Measurements from ENCODE around the gene SDC3.

SDC3 gene

DNA sequence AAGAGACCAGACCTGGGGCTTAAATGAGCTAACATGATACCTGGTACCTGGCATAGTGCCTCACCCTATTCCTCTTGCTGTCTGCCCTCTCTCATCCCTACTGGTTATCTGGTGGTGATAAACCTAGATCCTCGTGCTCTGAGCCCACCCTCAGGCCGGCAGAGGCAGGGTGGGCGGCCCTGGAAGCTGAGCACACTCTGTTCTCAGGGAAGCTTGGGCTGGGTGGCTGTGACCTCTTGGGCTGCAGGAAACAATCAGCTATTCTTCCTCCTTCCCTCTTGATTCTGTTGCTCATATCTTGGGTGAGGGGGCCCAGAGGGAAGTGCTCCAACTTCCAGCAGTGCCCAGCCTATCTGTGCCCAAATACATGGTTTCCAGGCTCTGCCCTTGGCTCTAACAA, 42.0 kb downstream of the SDC3 start:
- no peak for TF ChIP-seq CTCF (IDR thresholded peaks at IDR 0.05)
- Histone ChIP-seq H3K4me3 (no peak overlapping the region), H3K27ac (no peak overlapping the region)
- no peak for DNase-seq (ENCODE audit: low spot score)

GRCh38 chr1:30864681-30865080, 43.9 kb downstream of the SDC3 start:
- no peak overlapping the region for H3K27ac ChIP-seq
- no peak overlapping the region for H3K4me3 ChIP-seq
- no peak for TF ChIP-seq CTCF (IDR thresholded peaks at IDR 0.05)
- no peak for DNase-seq (ENCODE audit: low spot score)

DNA sequence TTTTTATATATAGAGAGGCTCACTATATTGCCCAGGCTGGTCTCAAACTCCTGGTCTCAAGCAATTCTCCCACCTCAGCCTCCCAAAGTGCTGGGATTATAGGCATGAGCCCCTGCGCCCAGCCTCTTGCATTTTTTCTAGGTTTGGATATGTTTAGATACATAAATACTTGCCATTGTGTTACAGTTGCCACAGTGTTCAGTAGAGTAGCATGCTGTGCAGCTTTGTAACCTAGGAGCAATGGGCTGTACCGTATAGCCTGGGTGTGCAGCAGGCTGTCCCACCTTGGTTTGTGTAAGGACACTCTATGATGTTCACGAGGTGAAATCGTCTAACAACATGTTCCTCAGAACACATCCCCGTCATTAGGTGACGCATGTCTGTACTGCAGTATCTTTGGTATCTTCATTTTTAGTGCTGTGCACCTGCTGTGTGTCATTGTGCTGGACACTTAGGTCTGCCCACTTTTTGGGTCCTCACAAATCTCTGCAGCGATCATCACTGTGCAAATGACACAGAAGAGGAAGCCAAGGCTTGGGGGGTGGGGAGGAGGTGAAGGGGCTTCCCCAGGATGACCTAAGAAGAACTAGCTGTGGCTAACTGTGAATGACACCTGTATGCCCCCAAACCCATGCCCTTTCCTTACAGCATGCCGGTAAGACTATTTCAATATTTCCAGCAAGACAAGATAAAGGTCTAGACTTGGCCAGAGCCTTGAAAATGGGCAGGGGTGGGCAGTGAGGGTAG, 44.5 kb downstream of the SDC3 start:
- TF ChIP-seq CTCF (IDR thresholded peaks at IDR 0.05): no peak
- Histone ChIP-seq H3K27ac (no peak overlapping the region), H3K4me3 (no peak overlapping the region)
- no peak for DNase-seq (ENCODE audit: low spot score)

DNA sequence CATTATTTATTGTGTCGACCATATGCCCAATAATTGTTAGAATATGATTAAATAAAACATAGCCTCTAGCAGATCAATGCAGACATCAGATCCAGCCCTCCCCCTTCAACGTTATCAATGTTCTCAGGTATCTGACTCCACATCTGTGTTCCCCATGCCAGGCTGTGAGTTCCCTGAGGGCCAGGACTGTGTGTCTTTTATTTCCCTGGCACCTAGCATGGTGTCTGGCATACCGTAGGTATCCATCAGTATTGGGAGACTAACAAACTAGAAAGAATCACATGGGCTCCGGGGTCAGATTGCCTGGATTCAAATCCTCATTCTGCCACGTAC, 48.3 kb downstream of the SDC3 start:
- no peak for TF ChIP-seq CTCF (IDR thresholded peaks at IDR 0.05)
- Histone ChIP-seq H3K4me3 (no peak overlapping the region), H3K27ac (no peak overlapping the region)
- no peak for DNase-seq (ENCODE audit: low spot score)

- no peak for DNase-seq (ENCODE audit: low spot score)
- Histone ChIP-seq H3K4me3 (no peak overlapping the region), H3K27ac (no peak overlapping the region)
- no peak for TF ChIP-seq CTCF (IDR thresholded peaks at IDR 0.05)
Measured at GRCh38 chr1:30857964-30858363, 50.6 kb downstream of the SDC3 start.

- TF ChIP-seq CTCF (IDR thresholded peaks at IDR 0.05): no peak
- no peak for DNase-seq (ENCODE audit: low spot score)
- H3K4me3 ChIP-seq: no peak overlapping the region
- H3K27ac ChIP-seq: no peak overlapping the region
Measured at GRCh38 chr1:30857062-30857461, 51.5 kb downstream of the SDC3 start.

- H3K4me3 ChIP-seq: no peak overlapping the region
- DNase-seq (ENCODE audit: low spot score): no peak
- H3K27ac ChIP-seq: no peak overlapping the region
- TF ChIP-seq CTCF (IDR thresholded peaks at IDR 0.05): no peak
Measured at GRCh38 chr1:30856260-30856790, 52.2 kb downstream of the SDC3 start.

Data from coronary artery (tissue), 2 donors.